ENCODE results near the gene ZNF831.

ZNF831 gene

DNA sequence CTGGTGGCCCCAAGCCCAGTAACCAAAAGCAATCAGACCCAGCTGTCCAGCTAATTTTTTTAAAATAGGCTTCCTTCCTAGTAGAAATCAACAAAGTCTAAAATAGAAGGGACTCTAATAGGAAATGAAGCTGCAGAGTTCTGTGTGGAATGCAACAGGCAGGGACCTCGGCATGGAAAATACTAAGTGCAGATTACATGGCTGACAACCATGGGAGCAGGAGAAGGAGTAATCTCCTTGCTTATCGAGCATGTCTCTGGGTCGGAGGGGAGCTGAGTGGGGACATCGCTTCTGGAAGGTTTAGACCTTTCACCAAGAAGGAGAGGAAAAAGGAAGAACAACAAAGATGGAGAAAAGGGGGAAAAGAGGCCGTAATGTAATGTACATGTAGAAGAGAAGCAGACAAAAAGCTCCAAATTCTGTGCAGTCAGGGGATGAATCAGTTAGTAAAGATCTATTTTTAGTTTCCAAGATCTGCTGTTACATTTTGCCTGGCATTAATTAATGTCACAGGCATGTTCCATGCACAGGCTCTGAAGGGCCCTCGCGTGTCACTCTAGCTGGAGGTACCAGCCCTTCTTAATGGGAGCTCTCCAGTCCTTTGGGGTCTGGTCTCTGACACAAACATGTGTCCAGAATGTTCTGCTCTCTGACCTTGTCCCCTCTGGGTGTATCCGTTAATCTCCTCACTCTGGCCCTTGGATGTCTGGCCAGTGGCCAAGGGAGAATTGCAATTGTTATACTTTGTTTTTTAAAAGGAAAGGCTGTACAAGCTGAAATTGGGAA lies 16.6 kb upstream of the ZNF831 start:
- no peak overlapping the region for H3K4me3 ChIP-seq (ENCODE audit: low read length)
- TF ChIP-seq ZNF274 (IDR thresholded peaks at IDR 0.05; ENCODE audit: low read depth, low read length) = no peak

DNA sequence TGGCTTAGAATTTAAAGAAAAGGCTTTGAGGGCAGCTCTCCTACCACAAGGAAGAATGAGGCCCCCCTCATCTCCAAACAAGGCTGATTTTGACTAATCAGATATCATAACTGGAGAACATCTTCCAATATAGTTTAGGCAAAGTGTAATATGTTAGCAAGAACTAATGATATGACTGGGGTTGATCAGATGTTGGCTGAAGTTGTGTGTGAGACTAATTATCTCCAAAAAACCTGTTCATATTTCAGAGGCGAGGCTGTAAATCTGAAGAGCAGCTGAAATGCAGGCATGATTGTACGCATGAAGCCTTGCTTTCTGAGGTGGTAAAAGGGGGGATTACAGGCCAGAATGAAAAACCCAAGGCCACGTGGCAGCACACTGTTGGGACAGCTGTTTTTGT lies 16.0 kb upstream of the ZNF831 start:
- no peak overlapping the region for H3K4me3 ChIP-seq (ENCODE audit: low read length)
- TF ChIP-seq ZNF274 (IDR thresholded peaks at IDR 0.05; ENCODE audit: low read depth, low read length) = no peak

DNA sequence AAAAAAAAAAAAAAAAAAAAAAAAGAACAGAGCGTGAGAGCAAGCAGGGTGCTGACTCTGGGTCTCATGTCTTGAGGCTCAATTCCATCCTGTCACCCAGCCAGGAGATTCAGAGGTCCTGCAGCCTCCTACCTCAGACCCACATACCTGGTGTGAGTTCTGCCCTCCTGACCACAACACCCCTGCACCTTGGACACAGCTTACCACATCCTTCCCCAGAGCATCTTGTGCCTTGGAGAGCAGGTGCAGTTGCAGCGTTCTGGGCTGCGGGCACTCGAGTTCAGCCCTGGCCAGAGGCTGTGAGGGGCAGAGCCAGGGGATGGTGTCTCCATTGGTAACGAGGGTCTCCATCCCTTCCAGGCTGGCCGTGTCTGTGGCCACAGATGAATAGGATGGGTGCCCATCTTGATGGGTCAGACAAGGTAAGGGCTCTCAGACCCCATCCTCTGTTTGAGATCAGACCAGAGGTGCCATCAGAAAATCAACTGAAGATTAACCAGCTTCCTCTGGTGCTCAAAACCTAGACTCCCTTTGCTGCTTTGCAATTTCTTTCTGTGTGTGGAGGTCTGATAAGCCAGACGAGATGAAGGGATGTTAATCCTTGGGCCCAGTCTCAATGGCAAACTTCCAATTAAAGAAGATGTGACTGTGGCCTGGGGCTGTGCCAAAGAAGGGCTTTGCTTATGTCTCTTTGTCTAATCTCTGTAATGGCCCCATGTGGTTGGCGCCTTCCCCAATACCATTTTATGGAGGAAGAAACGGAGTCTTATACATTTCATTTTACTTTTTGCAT lies 14.7 kb upstream of the ZNF831 start:
- no peak overlapping the region for H3K4me3 ChIP-seq (ENCODE audit: low read length)
- TF ChIP-seq ZNF274 (IDR thresholded peaks at IDR 0.05; ENCODE audit: low read depth, low read length) = no peak

DNA sequence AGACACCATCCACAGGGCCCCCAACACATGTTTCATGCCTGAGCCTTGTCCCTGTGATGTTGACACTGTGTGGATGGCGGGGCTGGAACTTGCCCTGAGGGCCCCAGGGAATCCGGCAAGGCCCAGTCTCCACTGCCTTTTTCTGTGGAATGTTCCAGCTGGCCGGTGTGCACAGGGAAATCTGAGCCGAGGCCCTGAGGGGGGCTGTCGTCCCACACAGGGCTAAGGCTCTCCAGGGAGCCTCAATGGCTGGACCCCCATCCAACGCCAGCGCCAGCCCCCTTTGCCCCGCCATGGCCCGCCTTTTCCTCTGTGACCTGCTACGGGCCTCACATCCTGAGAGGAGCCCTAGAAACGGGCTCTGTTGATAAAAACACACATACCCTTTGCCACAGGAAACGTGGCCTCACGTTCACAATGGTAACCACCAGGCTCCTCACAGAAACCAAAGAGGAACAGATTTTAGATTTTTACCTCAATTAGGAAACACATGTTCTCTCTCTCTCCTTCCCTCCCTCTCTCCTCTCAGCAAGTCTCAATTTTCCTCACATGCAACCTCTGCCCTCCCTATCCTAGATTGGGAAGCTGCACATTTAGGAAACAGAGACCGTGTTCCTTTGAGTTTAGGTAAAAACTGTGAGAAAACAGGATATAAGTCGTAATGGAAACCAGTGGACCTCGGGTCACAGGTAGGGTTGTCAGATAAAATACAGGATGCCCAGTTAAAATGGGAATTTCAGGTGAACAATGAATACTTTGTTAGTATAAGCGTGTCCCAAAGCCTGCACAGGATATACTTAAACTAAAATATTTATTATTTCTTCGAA lies 13.7 kb upstream of the ZNF831 start:
- TF ChIP-seq ZNF274 (IDR thresholded peaks at IDR 0.05; ENCODE audit: low read depth, low read length) = no peak
- H3K4me3 ChIP-seq (ENCODE audit: low read length) = no peak overlapping the region

DNA sequence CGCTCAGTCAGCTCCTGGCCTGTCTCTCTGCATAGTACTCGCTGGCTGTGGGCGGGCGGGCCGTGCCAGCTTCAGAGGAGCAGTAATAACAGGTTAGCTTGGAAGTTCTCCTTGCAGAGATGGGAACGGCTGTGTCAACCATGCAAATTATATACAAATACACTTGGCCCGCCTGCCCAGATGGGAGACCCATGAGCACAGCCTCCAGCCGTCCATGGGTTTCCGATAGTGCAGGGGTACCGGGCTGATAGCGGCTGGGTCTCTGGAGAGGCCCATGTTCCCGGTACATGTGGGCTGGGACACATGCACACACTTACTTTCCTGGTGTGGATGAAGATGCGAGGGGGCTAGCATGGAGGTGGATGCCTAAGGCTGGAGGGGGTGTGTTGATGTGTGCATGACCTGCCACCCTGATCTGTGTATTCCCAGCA lies 12.8 kb upstream of the ZNF831 start:
- TF ChIP-seq ZNF274 (IDR thresholded peaks at IDR 0.05; ENCODE audit: low read depth, low read length) = no peak
- no peak overlapping the region for H3K4me3 ChIP-seq (ENCODE audit: low read length)

DNA sequence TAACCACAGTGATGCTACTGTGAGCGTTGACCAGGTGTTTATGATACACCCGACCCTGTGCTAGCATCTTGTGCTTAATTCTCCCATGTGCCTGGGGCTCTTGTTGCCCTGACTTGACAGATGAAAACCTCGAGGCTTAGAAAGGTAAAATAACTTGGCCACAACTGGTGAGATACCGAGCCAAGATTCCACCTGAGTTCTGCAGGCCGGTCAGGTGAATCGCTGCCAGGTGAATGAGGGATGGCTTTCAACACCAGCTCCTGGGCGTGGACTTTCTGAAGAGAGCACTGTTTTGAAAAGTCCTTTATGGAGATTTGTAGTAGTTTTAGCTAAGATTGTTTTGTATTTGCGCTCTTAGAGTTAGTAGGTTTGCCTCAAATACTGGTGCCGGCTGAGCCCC lies 12.2 kb upstream of the ZNF831 start:
- no peak overlapping the region for H3K4me3 ChIP-seq (ENCODE audit: low read length)
- no peak for TF ChIP-seq ZNF274 (IDR thresholded peaks at IDR 0.05; ENCODE audit: low read depth, low read length)

DNA sequence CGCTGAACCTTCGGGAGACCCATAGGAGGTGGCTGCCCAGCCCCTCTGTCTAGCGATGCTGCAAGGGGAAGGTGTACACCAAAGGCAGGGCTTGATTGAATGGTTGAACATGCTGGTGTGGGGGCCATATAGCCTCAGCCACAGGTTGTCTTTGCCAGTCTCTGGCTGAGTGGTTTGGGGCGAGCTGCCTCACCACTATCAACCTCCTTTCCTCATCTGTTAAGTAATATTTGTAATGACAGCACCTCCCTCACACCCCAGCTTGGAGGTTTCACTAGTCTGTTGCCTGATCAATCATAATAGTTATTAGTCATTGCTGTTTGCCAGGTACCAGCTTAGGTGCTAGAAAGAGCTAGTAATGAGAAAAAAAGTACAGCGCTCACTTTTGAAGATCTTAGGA lies 11.8 kb upstream of the ZNF831 start:
- no peak for TF ChIP-seq ZNF274 (IDR thresholded peaks at IDR 0.05; ENCODE audit: low read depth, low read length)
- H3K4me3 ChIP-seq (ENCODE audit: low read length) = no peak overlapping the region

DNA sequence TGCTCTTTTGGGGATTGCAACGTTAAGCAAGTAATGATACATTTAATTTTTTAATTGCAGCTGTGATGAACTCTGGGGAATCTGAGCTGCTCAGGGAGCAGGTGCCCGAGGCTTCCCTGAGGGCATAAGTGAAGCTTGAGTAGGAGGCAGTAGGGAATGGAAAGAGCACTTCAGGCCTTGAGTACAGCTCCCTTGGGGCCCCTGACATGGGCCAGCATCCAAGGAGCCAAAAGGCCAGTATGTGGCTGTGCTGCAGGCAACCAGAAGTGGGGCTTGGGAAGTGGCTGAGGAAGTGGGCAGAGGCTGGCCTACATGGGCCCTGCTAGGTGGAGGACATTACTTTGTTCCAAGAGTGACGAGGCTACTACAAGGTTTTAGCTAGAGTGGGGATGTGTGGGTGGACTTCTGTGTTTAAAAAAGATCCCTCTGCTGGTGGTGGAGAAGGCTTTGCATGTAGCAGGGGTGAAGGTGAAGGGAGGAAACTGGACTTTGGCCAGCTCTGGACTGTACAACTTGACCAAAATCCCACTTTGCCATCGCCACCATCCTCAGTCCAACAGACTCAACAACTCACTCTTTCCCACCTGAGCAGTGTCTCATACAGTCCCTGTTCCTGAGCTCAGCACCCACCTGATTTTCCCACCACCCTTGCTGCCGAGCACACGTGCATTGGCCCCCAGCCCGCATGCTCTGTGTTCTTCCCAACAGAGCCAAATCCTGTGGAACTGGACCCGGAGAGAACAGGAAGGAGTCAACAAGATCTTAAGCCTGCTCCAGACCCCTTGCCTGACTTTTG lies 10.9 kb upstream of the ZNF831 start:
- H3K4me3 ChIP-seq (ENCODE audit: low read length) = no peak overlapping the region
- TF ChIP-seq ZNF274 (IDR thresholded peaks at IDR 0.05; ENCODE audit: low read depth, low read length) = no peak

DNA sequence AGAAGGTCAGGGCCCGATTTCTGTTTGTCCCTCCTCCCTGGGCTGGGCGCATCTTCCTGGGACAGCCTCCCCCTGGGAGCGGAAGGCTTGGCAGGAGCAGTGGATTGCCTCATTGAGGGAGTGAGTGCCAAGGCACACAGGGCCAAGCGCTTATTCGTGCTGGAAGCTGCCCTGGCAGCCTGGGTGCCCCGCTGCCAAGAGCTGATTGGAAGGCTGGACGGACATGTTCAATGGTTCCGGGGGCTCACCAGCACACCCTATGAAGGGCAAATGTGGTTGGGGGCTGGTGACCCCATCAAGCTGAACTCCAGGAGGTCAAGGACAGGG lies 10.3 kb upstream of the ZNF831 start:
- TF ChIP-seq ZNF274 (IDR thresholded peaks at IDR 0.05; ENCODE audit: low read depth, low read length) = no peak
- no peak overlapping the region for H3K4me3 ChIP-seq (ENCODE audit: low read length)

DNA sequence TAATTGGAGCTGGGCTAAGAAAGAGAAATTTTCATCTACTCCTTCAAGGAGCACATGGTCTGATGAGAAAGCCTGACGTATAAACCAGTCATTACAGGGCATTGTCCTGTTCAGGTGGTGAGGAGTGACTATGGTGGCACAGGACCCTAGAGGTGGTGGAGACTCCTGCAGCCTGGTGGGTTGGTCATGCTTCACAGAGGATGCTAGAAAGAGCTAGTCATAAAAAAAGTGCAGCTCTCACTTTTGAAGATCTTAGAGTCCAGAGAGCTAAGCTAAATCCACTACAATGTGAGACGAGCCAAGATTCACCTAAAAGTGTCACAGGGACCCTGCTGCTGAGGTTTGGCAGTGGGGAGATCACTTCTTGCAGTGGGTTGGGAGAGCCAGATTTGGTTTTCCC lies 9.8 kb upstream of the ZNF831 start:
- no peak overlapping the region for H3K4me3 ChIP-seq (ENCODE audit: low read length)
- TF ChIP-seq ZNF274 (IDR thresholded peaks at IDR 0.05; ENCODE audit: low read depth, low read length) = no peak

DNA sequence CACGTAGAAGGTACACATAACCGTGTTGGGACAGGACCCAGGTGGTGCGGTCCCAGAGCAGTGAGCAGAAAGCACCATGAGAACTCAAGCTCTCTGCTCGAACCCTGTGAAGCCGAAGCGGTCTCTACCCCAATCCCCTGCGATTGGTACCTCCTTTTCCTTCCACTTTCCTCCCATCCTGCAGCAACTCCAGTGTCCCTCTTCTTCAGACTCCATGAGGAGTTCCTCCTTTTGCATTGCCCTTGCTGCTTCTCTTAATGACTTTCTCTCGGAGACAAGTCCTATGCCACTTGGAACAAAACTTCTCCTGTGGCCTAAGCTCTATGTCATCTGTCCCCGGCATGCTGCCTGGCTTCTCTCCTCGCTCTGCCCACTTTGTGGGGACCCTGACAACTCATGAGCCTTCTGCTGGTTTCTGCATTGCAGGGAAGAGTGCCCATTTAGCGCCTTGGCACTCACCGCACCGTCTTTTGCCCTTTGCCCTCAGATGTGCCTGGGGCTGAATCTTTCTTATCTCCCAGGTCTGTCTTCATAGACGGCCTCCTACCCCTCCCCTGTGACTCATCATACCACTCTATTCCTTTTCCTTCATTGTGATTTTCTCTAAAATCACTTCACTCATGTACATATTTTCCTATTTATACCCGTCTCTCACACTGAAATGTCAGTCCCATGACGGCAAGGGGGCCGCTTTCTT lies 9.2 kb upstream of the ZNF831 start:
- no peak overlapping the region for H3K4me3 ChIP-seq (ENCODE audit: low read length)
- TF ChIP-seq ZNF274 (IDR thresholded peaks at IDR 0.05; ENCODE audit: low read depth, low read length) = no peak

DNA sequence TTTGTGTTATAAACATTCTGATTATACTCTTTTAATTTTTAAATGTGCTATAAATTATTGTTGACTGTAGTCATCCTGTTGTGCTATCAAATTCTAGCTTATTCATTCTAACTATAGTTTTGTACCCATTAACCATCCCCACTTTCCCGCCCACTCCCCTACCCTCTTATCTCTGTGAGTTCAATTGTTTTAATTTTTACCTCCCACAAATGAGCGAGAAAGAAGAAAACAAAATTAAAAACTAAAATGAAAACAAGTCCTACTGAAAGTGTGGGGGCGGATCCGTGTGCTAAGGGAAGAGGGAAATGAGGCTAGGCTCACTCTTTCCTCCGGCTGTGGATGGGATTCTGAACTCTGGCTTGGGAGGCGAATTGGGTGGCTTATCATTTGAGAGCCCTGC lies 6.6 kb upstream of the ZNF831 start:
- no peak overlapping the region for H3K4me3 ChIP-seq (ENCODE audit: low read length)
- TF ChIP-seq ZNF274 (IDR thresholded peaks at IDR 0.05; ENCODE audit: low read depth, low read length) = no peak

DNA sequence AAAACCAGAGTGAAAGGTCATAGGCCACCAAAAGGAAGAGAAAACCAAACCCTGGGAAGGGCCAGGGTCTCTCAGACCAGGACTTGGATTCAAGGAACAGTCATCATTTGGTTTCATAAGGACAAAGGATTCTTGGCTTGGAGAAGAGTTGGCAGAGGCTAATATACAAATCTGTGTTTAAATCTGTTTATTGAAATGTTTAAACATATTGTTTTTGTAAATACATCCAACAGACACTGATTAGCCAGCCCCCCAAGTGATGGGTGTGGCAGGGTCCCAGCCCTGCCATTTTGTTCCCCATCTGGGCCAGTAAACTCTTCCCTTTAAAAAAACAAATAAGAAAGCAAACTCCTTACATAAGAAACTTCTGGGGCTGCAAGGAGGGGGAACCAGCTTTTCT lies 6.1 kb upstream of the ZNF831 start:
- no peak overlapping the region for H3K4me3 ChIP-seq (ENCODE audit: low read length)
- TF ChIP-seq ZNF274 (IDR thresholded peaks at IDR 0.05; ENCODE audit: low read depth, low read length) = no peak
